NCI-H446 (cell line): ENCODE results near the gene MYBPC3.
"Not testable (repeated sequence)": the region's sequence is repeated elsewhere in the genome, so short reads cannot be mapped to it uniquely, and the experiment has no call there.

Experiments
- DNase-seq, 2 experiments: peaks; one replicate each; lab custom pipeline; 2025; lab: John Stamatoyannopoulos, UW

MYBPC3 gene

DNA sequence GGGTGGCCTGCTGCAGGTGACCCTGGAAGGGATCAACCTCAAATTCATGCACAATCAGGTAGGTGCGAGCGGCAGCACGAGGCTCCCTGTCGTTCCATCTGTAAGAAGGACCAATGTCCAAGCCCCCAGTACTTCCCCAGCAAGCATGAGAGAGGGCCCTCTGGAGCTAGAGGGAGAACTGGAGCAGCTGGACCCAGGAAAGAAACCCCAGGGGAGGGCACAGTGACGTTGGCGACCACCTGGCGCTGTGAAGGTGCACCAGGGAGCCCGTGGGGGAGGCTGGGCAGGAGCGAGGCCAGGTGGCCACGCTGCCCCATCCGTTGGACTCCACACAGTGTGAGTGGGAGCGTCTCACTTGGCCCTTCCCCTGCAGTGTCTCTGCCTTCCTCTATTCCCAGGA, 28.0 kb downstream of the MYBPC3 start:
- no peak for DNase-seq

- DNase-seq: no peak
Observed at GRCh38 chr11:47318166-47318565, 34.3 kb downstream of the MYBPC3 start.

GRCh38 chr11:47317064-47317828, 35.3 kb downstream of the MYBPC3 start:
- DNase-seq: no peak

DNA sequence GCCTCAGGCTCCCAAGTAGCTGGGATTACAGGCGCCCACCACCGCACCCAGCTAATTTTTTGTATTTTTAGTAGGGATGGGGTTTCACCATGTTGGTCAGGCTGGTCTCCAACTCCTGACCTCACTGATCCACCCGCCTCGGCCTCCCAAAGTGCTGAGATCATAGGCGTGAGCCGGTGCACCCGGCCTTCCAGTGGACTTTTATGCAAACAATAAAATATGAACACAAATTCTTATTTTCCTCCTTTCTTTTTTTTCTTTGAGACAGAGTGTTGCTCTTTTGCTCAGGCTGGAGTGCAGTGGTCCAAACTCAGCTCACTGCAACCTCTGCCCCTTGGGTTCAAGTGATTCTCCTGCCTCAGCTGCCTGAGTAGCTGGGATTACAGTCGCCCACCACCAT, 36.0 kb downstream of the MYBPC3 start:
- not testable (repeated sequence) for DNase-seq

- DNase-seq: no peak
Observed at GRCh38 chr11:47314992-47315391, 37.5 kb downstream of the MYBPC3 start.

- DNase-seq: no peak
Observed at GRCh38 chr11:47308050-47308823, 44.3 kb downstream of the MYBPC3 start.

DNA sequence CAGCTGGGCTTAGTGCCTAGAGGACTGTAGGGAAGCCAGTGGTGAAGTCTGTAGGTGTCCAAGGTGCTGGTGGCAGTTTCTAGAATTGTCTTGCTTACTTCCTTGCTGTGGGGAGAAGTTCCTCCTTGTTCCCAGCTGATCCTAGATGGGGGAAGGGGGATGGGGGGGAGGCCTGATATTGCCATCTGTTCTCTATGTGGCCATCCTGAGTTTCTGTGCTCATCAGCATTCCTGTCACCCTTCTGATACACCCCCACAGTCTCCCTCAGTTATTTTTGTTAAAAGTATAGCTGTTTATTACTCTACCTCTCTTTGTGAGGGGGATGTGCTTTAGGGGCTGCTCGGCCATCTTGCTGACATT, 46.0 kb downstream of the MYBPC3 start:
- no peak for DNase-seq

DNA sequence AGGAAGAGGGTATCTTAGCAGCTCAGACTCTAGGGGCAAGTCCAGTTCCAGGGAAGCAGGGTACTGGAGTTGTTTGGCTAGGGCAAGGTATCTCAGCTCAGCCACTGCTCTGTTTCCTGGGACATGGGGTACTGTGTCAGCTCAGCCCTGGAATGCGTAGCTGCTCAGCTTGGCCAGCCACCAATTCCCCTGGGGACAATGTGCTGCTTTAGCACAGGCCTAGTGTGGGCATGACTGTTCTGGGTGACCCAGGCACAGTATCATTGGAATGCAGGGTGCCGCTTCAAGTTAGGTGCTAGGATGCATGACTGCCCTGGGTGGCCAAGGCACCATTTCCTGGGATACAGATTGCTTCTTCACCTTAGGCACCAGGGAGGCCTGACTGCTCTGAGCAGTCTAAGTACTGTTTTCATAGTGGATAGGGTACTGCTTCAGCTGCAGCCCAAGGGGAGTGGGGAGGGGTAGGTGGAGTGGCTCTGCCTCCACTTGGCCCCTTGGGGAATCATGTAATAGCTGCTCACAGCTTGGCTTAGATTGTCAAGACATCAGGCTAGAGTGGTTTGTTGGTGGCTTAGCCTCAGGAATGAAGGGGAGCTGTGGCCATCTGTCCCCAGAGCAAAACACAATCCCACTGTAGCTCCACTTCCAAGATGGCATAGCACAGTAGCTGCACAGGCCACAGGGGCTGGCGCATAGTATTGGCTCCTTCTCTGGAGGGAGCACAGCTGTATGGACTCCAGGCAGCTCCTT, 46.6 kb downstream of the MYBPC3 start:
- no peak for DNase-seq

- DNase-seq: no peak
Observed at GRCh38 chr11:47302853-47303252, 49.6 kb downstream of the MYBPC3 start.

DNA sequence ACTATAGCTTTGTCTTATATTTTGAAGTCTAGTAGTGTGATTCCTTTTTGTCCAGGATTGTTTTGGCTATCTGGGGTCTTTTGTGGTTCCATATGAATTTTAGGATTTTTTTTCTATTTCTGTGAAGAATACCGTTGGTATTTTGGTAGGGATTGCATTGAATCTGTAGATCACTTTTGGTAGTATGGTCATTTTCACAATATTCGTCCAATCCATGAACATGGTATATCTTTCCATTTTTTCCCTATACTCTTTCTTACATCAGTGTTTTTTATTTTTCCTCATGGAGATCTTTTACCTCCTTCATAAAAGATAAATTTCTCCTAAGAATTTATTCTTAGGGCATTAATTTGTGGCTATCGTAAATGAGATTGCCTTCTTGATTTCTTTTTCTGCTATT, 53.4 kb downstream of the MYBPC3 start:
- DNase-seq: no peak

- no peak for DNase-seq
Observed at GRCh38 chr11:47296045-47296444, 56.5 kb downstream of the MYBPC3 start.

DNA sequence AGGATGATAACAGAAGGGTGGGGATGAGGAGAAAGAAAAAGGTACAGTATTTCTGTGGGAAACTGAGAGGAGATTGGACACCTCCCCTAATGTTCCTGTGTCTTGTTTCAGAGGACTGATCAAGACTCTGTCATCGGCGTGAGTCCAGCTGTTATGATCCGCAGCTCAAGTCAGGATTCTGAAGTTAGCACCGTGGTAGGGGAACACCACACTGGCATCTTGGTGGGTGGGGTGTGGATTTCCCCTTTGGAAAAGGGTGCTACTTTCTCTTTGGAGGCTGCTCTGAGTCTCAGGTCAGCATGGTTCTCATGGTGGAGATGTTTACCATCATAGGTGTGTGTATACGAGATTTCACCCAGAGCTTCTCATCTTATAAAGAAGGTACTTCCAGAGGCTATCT, 57.1 kb downstream of the MYBPC3 start:
- DNase-seq: no peak

DNA sequence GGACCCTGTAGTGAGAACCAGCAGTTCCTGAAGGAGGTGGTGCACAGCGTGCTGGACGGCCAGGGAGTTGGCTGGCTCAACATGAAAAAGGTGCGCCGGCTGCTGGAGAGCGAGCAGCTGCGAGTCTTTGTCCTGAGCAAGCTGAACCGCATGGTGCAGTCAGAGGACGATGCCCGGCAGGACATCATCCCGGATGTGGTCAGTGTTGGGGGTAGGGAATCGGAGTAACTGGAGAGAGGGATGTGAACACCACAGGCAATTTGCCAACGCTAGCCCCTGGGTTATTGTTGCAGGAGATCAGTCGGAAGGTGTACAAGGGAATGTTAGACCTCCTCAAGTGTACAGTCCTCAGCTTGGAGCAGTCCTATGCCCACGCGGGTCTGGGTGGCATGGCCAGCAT, 62.6 kb downstream of the MYBPC3 start:
- no peak for DNase-seq

DNA sequence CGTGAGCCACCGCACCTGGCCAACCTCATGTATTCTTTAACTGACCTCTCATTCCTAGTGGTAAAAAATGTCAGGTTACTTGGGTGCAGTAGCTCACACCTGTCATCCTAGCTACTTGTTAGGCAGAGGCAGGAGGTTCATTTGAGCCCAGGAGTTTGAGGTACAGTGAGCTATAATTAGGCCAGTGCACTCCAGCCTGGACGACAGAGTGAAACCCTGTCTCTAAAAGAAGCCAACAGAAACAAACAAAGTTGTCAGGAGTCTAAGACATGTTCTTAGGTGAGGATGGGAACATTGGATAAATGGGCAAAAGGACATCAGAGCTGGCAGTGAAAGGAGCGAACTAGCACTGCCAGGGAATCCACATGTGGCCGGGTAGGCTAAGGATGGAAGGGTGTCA, 64.4 kb downstream of the MYBPC3 start:
- no peak for DNase-seq

DNA sequence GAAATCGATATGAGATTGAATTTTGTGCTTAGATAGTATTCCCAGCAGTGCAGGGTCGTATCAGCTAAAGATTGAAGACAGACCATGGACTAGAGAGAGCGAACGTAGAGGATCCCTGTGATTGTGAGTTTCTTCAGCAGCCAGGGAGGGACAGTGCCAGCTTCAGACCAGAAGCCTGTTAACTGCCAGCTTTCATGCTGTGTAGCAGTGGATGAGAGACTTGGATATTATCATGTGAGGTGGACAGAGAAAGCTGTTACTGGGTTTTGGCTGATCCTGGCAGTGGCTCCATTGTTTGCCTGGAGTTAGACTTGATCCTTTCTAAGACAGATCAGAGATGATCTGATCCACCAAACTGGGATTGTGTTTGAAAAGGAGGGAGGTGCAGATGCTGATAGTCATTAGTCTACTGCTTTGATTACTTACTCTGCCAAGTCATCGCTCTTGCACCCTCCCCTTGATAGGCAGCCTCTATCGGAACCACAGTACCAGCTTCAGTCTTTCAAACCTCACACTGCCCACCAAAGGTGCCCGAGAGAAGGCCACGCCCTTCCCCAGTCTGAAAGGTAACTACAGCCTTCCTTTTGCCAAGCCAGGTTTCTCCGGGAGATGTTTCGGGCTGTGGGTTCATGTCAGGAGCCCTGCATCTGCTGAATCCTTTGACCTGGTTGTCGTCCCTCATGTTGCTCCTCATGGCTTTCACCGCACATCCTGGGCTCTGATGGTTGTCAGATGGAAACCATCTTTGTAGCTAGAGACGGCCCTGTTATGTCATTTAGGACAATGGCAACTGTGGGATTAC, 66.3 kb downstream of the MYBPC3 start:
- DNase-seq: no peak

DNA sequence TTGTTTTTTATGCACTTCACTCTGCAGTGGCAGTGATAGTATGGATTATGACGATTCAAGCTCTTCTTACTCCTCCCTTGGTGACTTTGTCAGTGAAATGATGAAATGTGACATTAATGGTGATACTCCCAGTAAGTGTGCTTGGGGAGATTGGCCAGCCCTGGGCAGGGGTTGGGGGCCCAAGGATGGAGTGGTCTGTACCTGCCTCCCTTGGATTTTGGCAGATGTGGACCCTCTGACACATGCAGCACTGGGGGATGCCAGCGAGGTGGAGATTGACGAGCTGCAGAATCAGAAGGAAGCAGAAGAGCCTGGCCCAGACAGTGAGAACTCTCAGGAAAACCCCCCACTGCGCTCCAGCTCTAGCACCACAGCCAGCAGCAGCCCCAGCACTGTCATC, 68.4 kb downstream of the MYBPC3 start:
- DNase-seq: no peak

- DNase-seq: no peak
Observed at GRCh38 chr11:47282462-47282861, 70.0 kb downstream of the MYBPC3 start.
